GM12878 (cell line): ENCODE data around the gene XRRA1.

Experiments
- BCL11A ChIP-seq: IDR thresholded peaks from 2 replicates; pipeline ENCODE4 v1.6.1; 2011; ENCODE audit warnings: low read depth, low read length
- CBFB ChIP-seq: IDR thresholded peaks from 2 replicates; pipeline ENCODE4 v1.6.1; 2016; ENCODE audit warnings: antibody characterized with exemption, low read depth
- CBX3 ChIP-seq: fragments of 200-600 bp; sonication (generic); IDR thresholded peaks from 2 replicates; pipeline ENCODE4 v1.6.1; 2016; ENCODE audit warnings: low read depth, borderline replicate concordance
- CHD4 ChIP-seq: fragments of 200-600 bp; sonication (generic); IDR thresholded peaks from 2 replicates; pipeline ENCODE4 v1.6.1; 2016; ENCODE audit warnings: mild to moderate bottlenecking
- JUND ChIP-seq: IDR thresholded peaks from 2 replicates; pipeline ENCODE4 v1.6.1; 2012; ENCODE audit warnings: low read depth, mild to moderate bottlenecking, low read length, improper control_type of control experiment, moderate library complexity
- NFIC ChIP-seq: IDR thresholded peaks from 2 replicates; pipeline ENCODE4 v1.6.1; 2012; ENCODE audit warnings: low read depth, mild to moderate bottlenecking, inconsistent platforms, low read length, moderate library complexity
- POLR2A ChIP-seq: IDR thresholded peaks from 2 replicates; pipeline ENCODE4 v1.6.1; 2011; ENCODE audit warnings: low read depth, mild to moderate bottlenecking, low read length
- YY1 ChIP-seq: IDR thresholded peaks from 2 replicates; pipeline ENCODE4 v1.6.1; 2011; ENCODE audit warnings: low read depth, mild to moderate bottlenecking, low read length
- ZBED1 ChIP-seq: IDR thresholded peaks from 2 replicates; pipeline ENCODE4 v1.6.1; 2016; ENCODE audit warnings: borderline replicate concordance
- ZBTB40 ChIP-seq: fragments of 450-650 bp; IDR thresholded peaks from 2 replicates; pipeline ENCODE4 v1.6.1; 2016; ENCODE audit warnings: mild to moderate bottlenecking, moderate library complexity, borderline replicate concordance
- TF ChIP-seq, protein P1 (sequence below), 3 experiments: IDR thresholded peaks in 2 of 3; conservative IDR thresholded peaks in 1 of 3; 2 replicates each; pipeline ENCODE4 v1.5.1; 2011; ENCODE audit warnings: low read depth in 3 of 3, low read length in 3 of 3, mild to moderate bottlenecking in 3 of 3, control low read depth in 2 of 3, moderate library complexity in 2 of 3, inconsistent platforms in 1 of 3, mixed read lengths in 1 of 3; ENCODE audit not compliant: control insufficient read depth in 2 of 3, insufficient read depth in 1 of 3; ENCODE audit errors: extremely low read depth in 1 of 3
- TF ChIP-seq, protein P2 (sequence below): IDR thresholded peaks from 2 replicates; pipeline ENCODE4 v1.6.1; 2012; ENCODE audit warnings: low read length, inconsistent platforms

DNA sequence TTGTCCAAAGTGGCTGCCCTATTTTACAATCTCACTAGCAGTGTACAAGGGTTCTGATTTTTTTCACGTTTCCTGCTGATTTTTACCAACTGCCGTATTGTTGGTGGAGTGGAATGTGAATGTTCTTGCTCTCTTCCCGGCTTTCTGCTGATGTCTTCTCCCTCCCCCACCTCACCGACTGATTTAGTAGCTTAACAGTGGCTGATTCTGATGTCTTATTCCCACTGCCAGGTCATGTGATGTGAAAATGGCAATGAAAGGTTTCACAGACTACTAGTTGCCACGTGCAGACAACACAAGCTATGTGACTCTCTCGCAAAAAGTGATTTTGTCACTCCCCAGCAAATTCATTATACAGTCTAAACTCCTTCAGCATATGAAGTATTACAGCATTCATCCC lies 22.5 kb upstream of the XRRA1 start:
- TF ChIP-seq, protein P1, sequence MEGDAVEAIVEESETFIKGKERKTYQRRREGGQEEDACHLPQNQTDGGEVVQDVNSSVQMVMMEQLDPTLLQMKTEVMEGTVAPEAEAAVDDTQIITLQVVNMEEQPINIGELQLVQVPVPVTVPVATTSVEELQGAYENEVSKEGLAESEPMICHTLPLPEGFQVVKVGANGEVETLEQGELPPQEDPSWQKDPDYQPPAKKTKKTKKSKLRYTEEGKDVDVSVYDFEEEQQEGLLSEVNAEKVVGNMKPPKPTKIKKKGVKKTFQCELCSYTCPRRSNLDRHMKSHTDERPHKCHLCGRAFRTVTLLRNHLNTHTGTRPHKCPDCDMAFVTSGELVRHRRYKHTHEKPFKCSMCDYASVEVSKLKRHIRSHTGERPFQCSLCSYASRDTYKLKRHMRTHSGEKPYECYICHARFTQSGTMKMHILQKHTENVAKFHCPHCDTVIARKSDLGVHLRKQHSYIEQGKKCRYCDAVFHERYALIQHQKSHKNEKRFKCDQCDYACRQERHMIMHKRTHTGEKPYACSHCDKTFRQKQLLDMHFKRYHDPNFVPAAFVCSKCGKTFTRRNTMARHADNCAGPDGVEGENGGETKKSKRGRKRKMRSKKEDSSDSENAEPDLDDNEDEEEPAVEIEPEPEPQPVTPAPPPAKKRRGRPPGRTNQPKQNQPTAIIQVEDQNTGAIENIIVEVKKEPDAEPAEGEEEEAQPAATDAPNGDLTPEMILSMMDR (IDR thresholded peaks at IDR 0.05 in 2 of 3, conservative IDR thresholded peaks at IDR 0.05 in 1 of 3; ENCODE audit: control insufficient read depth in 2 of 3, extremely low read depth in 1 of 3, insufficient read depth in 1 of 3, low read depth in 3 of 3, low read length in 3 of 3) = no peak
- TF ChIP-seq ZBED1 (no peak), POLR2A (no peak), ZBTB40 (no peak), JUND (no peak), YY1 (no peak), NFIC (no peak), CBX3 (no peak), CBFB (no peak), BCL11A (no peak), CHD4 (no peak)
- TF ChIP-seq, protein P2, sequence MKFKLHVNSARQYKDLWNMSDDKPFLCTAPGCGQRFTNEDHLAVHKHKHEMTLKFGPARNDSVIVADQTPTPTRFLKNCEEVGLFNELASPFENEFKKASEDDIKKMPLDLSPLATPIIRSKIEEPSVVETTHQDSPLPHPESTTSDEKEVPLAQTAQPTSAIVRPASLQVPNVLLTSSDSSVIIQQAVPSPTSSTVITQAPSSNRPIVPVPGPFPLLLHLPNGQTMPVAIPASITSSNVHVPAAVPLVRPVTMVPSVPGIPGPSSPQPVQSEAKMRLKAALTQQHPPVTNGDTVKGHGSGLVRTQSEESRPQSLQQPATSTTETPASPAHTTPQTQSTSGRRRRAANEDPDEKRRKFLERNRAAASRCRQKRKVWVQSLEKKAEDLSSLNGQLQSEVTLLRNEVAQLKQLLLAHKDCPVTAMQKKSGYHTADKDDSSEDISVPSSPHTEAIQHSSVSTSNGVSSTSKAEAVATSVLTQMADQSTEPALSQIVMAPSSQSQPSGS = no peak
